ENCODE data around the gene RASGEF1C. TPM values are rescaled to one million over a fixed set of nuclear protein-coding genes. Genes with fewer than 3 reads are reported as not detected.

Gene RASGEF1C
- polyA plus RNA-seq, 3 donors: not detected

GRCh38 chr5:180175015-180175431, 34.0 kb downstream of the RASGEF1C start:
- no peaks in the 10 kb centered on the region for H3K9me3 Mint-ChIP-seq
- WGBS (ENCODE audit: insufficient coverage): 94% methylated on average over 7 of the region's 7 CpGs
- no peaks in the 10 kb centered on the region for H4K20me1 ChIP-seq (ENCODE audit: insufficient read depth, low read length)
- intact Hi-C loops (cut with micrococcal nuclease): no loop called here
- no peak for TF ChIP-seq CTCF (IDR thresholded peaks at IDR 0.05)
- H3K27ac Mint-ChIP-seq: no peak overlapping the region
- H3K27ac ChIP-seq (ENCODE audit: low read depth in 1 of 2, low read length in 2 of 2): no peak overlapping the region
- H3K36me3 Mint-ChIP-seq: no peaks in the 10 kb centered on the region
- peaks cover 12 to 14% of the 10 kb centered on the region in 2 donors for H3K4me1 ChIP-seq (ENCODE audit: control insufficient read depth in 1 of 2, insufficient read depth in 2 of 2, low read length in 2 of 2)
- H2AFZ ChIP-seq (ENCODE audit: insufficient read depth, low read depth, low read length, poor library complexity, severe bottlenecking): no peak overlapping the region
- no peak overlapping the region for H3K4me3 Mint-ChIP-seq
- H3K36me3 ChIP-seq (replicated peaks in 1 of 2; ENCODE audit: control insufficient read depth in 1 of 2, insufficient read depth in 2 of 2, low read length in 2 of 2): no peaks in the 10 kb centered on the region
- no peak overlapping the region for H3K4me3 ChIP-seq (replicated peaks in 1 of 3; ENCODE audit: low read depth in 2 of 3, low read length in 3 of 3)
- H3K27me3 ChIP-seq (ENCODE audit: control insufficient read depth in 2 of 2, insufficient read depth in 2 of 2, low read length in 2 of 2): no peaks in the 10 kb centered on the region
- peaks cover 2 to 8% (median 6%) of the 10 kb centered on the region in 3 donors for H3K27me3 Mint-ChIP-seq (ENCODE audit: low read depth in 3 of 3)
- no peak overlapping the region for H3K4me2 ChIP-seq (replicated peaks; ENCODE audit: extremely low read depth, low read length, poor library complexity, severe bottlenecking)
- H3K79me2 ChIP-seq (ENCODE audit: insufficient read depth, low read length): no peaks in the 10 kb centered on the region
- no peaks in the 10 kb centered on the region for H3K9me3 ChIP-seq (replicated peaks in 1 of 2; ENCODE audit: control insufficient read depth in 1 of 2, insufficient read depth in 1 of 2, low read length in 2 of 2)
- peaks cover 11% of the 10 kb centered on the region for H3K4me1 Mint-ChIP-seq
- H3K9ac ChIP-seq (ENCODE audit: insufficient read depth, low read length, poor library complexity, severe bottlenecking): no peak overlapping the region
- no peak for DNase-seq

- intact Hi-C loops (cut with micrococcal nuclease): no loop called here
- H3K9ac ChIP-seq (ENCODE audit: insufficient read depth, low read length, poor library complexity, severe bottlenecking): no peak overlapping the region
- TF ChIP-seq CTCF (IDR thresholded peaks at IDR 0.05): no peak
- H2AFZ ChIP-seq (ENCODE audit: insufficient read depth, low read depth, low read length, poor library complexity, severe bottlenecking): no peak overlapping the region
- no peaks in the 10 kb centered on the region for H3K9me3 ChIP-seq (replicated peaks in 1 of 2; ENCODE audit: control insufficient read depth in 1 of 2, insufficient read depth in 1 of 2, low read length in 2 of 2)
- no peaks in the 10 kb centered on the region for H4K20me1 ChIP-seq (ENCODE audit: insufficient read depth, low read length)
- H3K4me2 ChIP-seq (replicated peaks; ENCODE audit: extremely low read depth, low read length, poor library complexity, severe bottlenecking): no peak overlapping the region
- WGBS (ENCODE audit: insufficient coverage): 96% methylated on average over 9 of the region's 12 CpGs
- Mint-ChIP-seq H3K36me3 (no peaks in the 10 kb centered on the region), H3K27me3 (ENCODE audit: low read depth in 3 of 3) (peaks cover 2 to 8% (median 7%) of the 10 kb centered on the region in 3 donors), H3K4me3 (no peak overlapping the region), H3K9me3 (no peaks in the 10 kb centered on the region), H3K27ac (no peak overlapping the region), H3K4me1 (peaks cover 13% of the 10 kb centered on the region)
- H3K4me1 ChIP-seq (ENCODE audit: control insufficient read depth in 1 of 2, insufficient read depth in 2 of 2, low read length in 2 of 2): peaks cover 12 to 14% of the 10 kb centered on the region in 2 donors
- H3K36me3 ChIP-seq (replicated peaks in 1 of 2; ENCODE audit: control insufficient read depth in 1 of 2, insufficient read depth in 2 of 2, low read length in 2 of 2): no peaks in the 10 kb centered on the region
- H3K79me2 ChIP-seq (ENCODE audit: insufficient read depth, low read length): no peaks in the 10 kb centered on the region
- no peak overlapping the region for H3K27ac ChIP-seq (ENCODE audit: low read depth in 1 of 2, low read length in 2 of 2)
- H3K4me3 ChIP-seq (replicated peaks in 1 of 3; ENCODE audit: low read depth in 2 of 3, low read length in 3 of 3): no peak overlapping the region
- no peak for DNase-seq
- H3K27me3 ChIP-seq (ENCODE audit: control insufficient read depth in 2 of 2, insufficient read depth in 2 of 2, low read length in 2 of 2): no peaks in the 10 kb centered on the region
Observed at GRCh38 chr5:180174587-180174972, 34.4 kb downstream of the RASGEF1C start.
